KOPT-K1 (cell line): Measurements from ENCODE around the gene DDAH1.
"Not testable (repeated sequence)": the region's sequence is repeated elsewhere in the genome, so short reads cannot be mapped to it uniquely, and the experiment has no call there.

Source experiments
- H3K27ac ChIP-seq: fragments of 200-600 bp; sonication (generic); 2 replicates; pipeline ENCODE4 v1.5.1; 2016; ENCODE audit warnings: antibody characterized with exemption, mild to moderate bottlenecking, low read depth, low read length; ENCODE audit not compliant: poor library complexity, severe bottlenecking
- H3K36me3 ChIP-seq: fragments of 200-600 bp; sonication (generic); 2 replicates; pipeline ENCODE4 v1.5.1; 2017; ENCODE audit warnings: antibody characterized with exemption, mild to moderate bottlenecking, low read length, moderate library complexity; ENCODE audit not compliant: insufficient read depth
- H3K9me3 ChIP-seq: fragments of 200-600 bp; sonication (generic); 2 replicates; pipeline ENCODE4 v1.5.1; 2017; ENCODE audit warnings: antibody characterized with exemption, low read length, mild to moderate bottlenecking; ENCODE audit not compliant: insufficient read depth, poor library complexity, severe bottlenecking

DDAH1 gene

DNA sequence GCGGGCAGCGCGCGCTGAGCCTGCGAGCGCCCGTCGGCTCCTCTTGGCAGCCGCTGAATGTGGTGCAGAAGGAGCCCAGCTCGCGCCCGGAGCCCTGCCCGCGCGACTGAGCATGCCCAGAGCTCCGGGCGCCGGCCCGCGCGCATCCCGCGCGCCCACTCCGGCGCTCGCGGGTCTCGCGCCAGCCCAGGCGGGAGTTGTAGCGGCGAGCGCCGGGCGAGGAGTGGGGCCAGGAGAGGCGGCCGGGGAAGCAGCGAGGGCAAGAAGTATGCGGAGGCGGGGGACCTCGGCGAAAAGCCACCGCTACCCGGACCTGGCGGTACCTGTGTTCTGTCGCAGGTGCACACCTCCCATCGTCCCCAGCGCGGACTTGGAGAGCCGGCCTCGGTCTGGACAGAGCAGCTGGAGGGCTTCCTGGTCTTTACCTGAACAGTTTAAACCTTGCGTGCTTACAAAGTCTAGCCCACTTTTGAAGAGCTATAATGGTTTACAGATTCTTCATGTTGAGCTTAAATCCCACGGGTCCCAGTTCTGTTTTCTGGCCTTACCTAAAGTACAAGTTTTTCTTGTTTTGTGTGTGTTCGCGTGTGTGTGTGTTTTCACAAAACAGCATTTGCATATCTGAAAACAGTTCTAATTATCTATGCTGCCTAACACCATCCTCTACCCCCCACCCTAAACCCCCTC is at the start of gene DDAH1:
Gene DDAH1, minus strand, starts transcription at position 61 of the 687 bp plus-strand sequence. CDS start 114 bp downstream, outside the sequence.
- Histone ChIP-seq H3K27ac (no peak within 1 kb of the TSS), H3K9me3 (no peaks in the 10 kb centered on the region), H3K36me3 (no peaks in the 10 kb centered on the region)

DNA sequence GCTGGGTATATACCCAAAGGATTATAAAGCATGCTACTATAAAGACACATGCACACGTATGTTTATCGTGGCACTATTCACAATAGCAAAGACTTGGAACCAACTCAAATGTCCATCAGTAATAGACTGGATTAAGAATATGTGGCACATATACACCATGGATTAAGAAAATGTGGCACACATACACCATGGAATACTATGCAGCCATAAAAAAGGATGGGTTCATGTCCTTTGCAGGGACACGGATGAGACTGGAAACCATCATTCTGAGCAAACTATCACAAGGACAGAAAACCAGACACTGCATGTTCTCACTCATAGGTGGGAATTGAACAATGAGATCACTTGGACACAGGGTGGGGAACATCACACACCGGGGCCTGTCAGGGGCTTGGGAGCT is 49.0 kb upstream of the DDAH1 start:
- H3K9me3 ChIP-seq, H3K36me3 ChIP-seq, H3K27ac ChIP-seq: not testable (repeated sequence)

DNA sequence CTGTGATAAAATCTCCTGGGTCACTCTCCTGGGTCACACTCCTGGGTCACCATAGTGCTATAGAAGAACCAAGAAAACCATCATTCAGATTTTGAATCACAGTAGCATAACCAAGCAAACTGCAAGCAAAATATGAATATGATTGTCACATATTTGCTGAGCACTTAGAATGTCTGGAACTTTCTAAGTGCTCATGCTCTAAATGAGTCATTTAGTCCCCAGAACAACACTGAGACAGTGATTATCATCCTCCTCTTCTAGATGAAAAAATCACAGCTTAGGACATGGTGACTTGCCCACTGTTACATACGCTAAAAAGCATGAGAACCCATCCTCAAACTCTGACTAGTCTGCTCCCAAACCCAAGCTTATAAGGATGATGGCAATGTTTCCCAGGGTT is 39.5 kb upstream of the DDAH1 start:
- Histone ChIP-seq H3K27ac (no peak overlapping the region), H3K36me3 (no peaks in the 10 kb centered on the region), H3K9me3 (no peaks in the 10 kb centered on the region)

GRCh38 chr1:85502625-85503083 is 37.7 kb upstream of the DDAH1 start:
- Histone ChIP-seq H3K27ac (no peak overlapping the region), H3K36me3 (no peaks in the 10 kb centered on the region), H3K9me3 (no peaks in the 10 kb centered on the region)

DNA sequence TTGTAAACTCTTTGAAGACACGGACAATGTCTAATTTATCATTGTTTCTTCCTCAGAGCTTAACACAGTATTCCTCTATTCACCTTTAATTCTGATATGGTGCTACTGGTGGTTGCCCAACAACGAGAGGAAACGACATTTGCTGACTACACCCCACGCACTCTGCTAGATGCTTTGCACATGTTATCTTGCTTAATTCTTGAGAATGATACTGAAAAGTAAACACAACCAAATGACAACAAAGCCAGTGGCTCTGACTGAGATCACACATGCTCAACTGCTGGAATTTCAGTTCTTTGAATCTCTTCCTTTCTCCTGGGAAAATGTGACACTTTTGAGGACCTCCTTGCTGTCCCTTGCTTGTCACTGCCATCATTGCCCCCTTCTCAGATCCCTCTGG is 37.2 kb upstream of the DDAH1 start:
- Histone ChIP-seq H3K9me3 (no peaks in the 10 kb centered on the region), H3K36me3 (no peaks in the 10 kb centered on the region), H3K27ac (no peak overlapping the region)

DNA sequence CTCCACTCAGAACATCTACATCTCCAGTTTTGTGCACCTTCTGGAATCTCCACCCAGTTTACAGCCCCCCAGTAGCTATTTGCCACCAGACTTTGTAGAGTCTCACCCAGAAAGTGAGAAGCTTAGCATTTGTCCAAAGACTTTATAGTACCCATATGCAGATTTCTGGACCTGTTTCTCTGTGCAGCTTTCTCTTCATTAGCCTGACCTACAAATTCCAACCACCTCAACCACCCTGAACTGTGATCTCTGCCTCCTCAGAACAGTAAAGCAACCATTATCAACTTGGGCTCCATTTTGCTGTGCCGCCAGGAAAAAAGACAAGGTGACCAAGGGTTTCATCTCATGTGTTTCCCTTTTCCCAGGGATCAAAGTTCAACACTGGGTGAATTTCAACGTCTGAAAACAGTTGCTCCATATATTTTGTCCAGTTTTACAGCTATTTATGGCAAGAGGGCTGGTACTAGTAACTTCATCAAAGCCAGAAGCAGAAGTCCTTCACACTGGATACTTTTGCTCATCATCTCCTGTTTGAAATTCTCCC is 36.5 kb upstream of the DDAH1 start:
- Histone ChIP-seq H3K27ac (no peak overlapping the region), H3K36me3 (no peaks in the 10 kb centered on the region), H3K9me3 (no peaks in the 10 kb centered on the region)

- no peaks in the 10 kb centered on the region for H3K36me3 ChIP-seq
- no peak overlapping the region for H3K27ac ChIP-seq
These were observed 32.1 kb upstream of the DDAH1 start for GRCh38 chr1:85496941-85497582.

DNA sequence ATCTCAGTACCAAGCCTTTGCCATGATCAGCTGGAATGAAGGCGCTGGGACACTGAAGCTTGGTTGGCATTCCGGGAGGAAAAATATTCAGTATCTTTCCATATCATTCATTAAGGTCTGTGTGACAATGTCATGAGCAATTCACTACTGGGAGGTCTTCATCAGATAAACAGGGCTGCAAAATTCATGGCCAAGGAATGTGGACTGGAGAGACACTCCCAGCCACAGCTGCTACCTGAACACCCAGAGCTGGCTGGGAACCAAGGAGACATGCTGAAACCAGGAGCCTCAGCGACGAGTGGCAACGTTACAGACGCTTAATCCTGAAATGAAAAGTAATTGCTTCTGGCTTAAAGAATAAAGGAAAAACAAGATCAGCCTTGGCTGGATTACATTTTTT is 30.6 kb upstream of the DDAH1 start:
- H3K9me3 ChIP-seq = no peaks in the 10 kb centered on the region
- no peak overlapping the region for H3K27ac ChIP-seq
- H3K36me3 ChIP-seq = no peaks in the 10 kb centered on the region

More at GRCh38 chr1:85496941-85497582, 32.1 kb upstream of the DDAH1 start:
- H3K9me3 ChIP-seq = no peaks in the 10 kb centered on the region

GRCh38 chr1:85494904-85495266 is 29.9 kb upstream of the DDAH1 start:
- H3K27ac ChIP-seq = no peak overlapping the region
- H3K9me3 ChIP-seq = no peaks in the 10 kb centered on the region
- no peaks in the 10 kb centered on the region for H3K36me3 ChIP-seq

DNA sequence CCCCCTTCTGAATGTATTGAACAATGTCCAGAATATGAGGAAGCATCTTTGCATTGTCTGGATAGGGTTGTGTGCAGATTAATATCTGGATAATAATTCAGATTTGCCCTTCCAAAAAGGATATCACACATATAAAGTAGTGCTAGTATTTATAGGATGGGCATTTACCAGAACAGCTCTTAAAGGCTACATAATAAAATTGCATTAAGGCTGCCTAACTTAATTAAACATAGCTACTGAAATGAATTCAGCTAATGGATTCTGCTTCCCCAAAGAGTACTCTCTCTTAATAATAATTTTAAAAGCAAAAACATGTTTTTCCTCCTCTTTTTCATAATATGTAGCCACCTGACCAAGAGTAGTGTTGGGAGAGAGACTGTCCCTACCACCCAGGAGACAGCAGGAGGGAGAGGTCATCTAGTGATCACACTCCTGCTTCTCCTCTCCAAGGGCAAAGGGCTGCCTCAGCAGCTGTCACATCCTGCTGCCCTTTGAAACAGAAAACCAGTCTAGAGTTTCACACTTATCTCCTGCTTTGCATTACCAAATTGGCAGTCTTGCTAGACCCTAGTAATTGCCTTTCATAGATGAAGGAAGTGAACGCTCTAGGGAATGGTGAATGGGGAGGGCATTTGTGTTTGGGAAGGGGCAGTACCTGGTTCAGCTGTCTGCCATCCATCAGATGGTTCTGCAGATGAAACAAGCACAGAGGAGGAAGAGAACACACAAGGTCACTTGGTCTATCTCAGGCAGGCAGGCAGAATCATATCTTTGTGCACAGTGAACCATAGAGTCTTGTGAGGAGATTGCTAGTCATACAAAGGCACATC is 29.3 kb upstream of the DDAH1 start:
- no peak overlapping the region for H3K27ac ChIP-seq
- no peaks in the 10 kb centered on the region for H3K9me3 ChIP-seq

GRCh38 chr1:85490270-85490985 is 25.5 kb upstream of the DDAH1 start:
- Histone ChIP-seq H3K27ac (no peak overlapping the region), H3K36me3 (no peaks in the 10 kb centered on the region), H3K9me3 (no peaks in the 10 kb centered on the region)

More for the DNA sequence above, 29.3 kb upstream of the DDAH1 start:
- no peaks in the 10 kb centered on the region for H3K36me3 ChIP-seq

GRCh38 chr1:85488126-85488525 is 23.2 kb upstream of the DDAH1 start:
- Histone ChIP-seq H3K36me3 (no peaks in the 10 kb centered on the region), H3K27ac (no peak overlapping the region), H3K9me3 (no peaks in the 10 kb centered on the region)

DNA sequence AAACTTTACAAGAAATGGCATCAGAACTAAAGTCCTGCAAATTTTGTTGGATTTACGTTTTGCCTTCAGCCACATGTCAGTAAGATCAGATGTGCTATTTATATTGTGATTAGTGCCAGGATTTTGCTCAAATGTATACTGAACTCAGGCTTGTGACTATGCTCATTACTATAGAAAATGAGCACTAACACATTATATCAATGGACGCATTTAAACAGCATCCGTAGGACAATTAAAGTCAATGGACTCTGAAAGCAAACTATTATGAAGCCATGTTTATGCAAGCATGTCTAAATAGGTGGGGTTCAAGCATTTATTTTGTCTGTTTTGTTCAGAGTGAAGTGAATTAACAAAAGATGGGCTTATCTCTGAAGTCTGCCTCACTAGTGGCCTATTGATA is 20.6 kb upstream of the DDAH1 start:
- Histone ChIP-seq H3K9me3 (no peaks in the 10 kb centered on the region), H3K27ac (no peak overlapping the region), H3K36me3 (no peaks in the 10 kb centered on the region)

DNA sequence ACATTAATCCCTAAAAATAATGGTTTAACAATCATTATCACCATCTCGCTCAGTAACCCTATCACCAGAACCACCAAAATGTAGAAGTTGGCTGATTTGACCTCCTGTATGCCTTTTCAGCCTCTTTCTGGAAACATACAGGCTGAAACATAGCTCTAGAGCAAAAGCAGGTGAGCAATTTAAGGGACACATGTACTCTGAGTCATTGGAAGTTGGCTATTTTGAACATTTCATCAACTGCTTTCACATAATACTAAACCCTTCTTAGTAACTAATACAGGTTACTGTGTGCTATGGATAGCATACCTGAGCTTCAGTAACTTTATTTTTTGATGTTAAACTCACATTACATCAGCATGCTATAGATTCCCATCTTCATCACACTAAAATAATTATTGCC is 19.8 kb upstream of the DDAH1 start:
- Histone ChIP-seq H3K27ac (no peak overlapping the region), H3K9me3 (no peaks in the 10 kb centered on the region), H3K36me3 (no peaks in the 10 kb centered on the region)

- no peaks in the 10 kb centered on the region for H3K9me3 ChIP-seq
- H3K36me3 ChIP-seq = no peaks in the 10 kb centered on the region
- no peak overlapping the region for H3K27ac ChIP-seq
These were observed 19.3 kb upstream of the DDAH1 start for GRCh38 chr1:85484264-85484663.
